ENCODE results near the gene CLK3.

Gene CLK3

DNA sequence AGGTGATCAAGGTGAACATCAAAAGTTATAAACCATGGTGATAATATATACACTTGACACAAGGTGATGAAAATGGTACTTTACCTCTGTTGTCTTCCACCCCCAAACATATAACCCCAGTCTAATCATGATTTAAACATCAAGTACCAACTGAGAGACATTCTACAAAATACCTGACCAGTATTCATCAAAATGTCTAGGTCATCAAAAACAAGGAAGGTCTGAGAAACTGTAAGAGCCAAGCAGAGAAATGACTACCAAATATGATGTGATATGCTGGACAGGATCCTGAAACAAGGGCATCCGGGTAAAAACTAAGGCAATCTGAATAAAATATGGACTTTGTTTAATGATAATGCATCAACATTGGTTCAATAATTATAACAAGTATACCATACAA lies 52.3 kb downstream of the CLK3 start:
- in situ Hi-C loops (cut with MboI; ENCODE audit: low sequenced_read_pairs) = no loop called here

DNA sequence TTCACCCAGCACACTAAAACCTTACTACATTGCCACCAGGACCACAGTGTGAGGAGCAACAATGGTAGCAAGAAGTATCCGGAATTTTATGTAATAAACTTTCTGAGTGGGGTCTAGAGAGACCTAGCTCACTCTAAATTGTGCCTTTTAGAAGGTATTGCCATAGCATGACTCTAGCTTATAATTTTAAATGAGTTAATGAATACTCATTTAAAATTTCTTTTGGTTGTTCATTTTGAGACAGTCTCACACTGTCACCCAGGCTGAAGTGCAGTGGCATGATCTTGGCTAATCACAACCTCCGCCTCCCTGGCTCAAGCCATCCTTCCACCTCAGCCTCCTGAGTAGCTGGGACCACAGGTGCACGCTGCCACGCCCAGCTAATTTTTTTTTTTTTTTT lies 54.0 kb downstream of the CLK3 start:
- in situ Hi-C loops (cut with MboI; ENCODE audit: low sequenced_read_pairs) = no loop called here

DNA sequence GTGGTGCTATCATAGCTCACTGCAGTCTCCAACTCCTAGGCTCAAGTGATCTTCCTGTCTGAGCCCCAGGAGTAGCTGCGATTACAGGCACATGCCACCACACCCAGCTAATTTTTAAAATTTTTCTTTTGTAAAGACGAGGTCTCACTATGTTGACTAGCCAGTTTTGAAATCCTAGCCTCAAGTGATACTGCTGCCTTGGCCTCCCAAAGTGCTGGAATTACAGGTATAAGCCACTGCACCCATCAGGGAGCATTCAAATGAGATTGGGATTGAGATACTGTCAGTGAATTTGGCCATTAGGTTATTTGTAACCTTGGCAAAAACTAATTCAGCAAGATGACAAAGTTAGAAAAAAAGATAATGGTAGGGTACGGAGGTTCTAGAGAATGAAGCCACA lies 58.5 kb downstream of the CLK3 start:
- in situ Hi-C loops (cut with MboI; ENCODE audit: low sequenced_read_pairs) = no loop called here

DNA sequence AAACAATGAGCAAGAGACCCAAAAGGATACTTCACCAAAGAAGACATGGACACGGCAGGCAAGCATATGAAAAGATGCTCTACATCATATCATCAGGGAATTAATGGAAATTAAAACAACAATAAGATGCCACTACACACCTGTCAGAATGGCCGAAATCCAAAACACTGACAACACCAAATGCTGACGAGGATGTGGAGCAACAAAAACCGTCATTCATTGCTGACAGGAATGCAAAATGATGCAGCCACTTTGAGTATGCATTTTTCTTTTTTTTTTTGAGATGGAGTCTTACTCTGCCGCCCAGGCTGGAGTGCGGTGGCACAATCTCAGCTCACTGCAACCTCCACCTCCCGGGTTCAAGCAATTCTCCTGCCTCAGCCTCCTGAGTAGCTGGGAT lies 61.2 kb downstream of the CLK3 start:
- in situ Hi-C loops (cut with MboI; ENCODE audit: low sequenced_read_pairs) = no loop called here
